ENCODE results near the gene CUBN.

Gene CUBN

GRCh38 chr10:17005621-17006566 lies 123.7 kb downstream of the CUBN start:
- no peak for DNase-seq

- DNase-seq, result no peak
These were observed 124.7 kb downstream of the CUBN start for GRCh38 chr10:17004801-17005380.

- DNase-seq, result no peak
These were observed 125.8 kb downstream of the CUBN start for GRCh38 chr10:17003651-17004286.

- no peak for DNase-seq
These were observed 126.5 kb downstream of the CUBN start for GRCh38 chr10:17003151-17003550.

- DNase-seq, result no peak
These were observed 127.5 kb downstream of the CUBN start for GRCh38 chr10:17001961-17002749.

GRCh38 chr10:17001297-17001744 lies 128.3 kb downstream of the CUBN start:
- DNase-seq, result no peak

- no peak for DNase-seq
These were observed 129.8 kb downstream of the CUBN start for GRCh38 chr10:16999665-17000451.

GRCh38 chr10:16996530-16996964 lies 133.1 kb downstream of the CUBN start:
- DNase-seq, result no peak

GRCh38 chr10:16995867-16996529 lies 133.6 kb downstream of the CUBN start:
- no peak for DNase-seq

- DNase-seq, result no peak
These were observed 136.4 kb downstream of the CUBN start for GRCh38 chr10:16993186-16993585.

GRCh38 chr10:16992611-16993119 lies 136.9 kb downstream of the CUBN start:
- no peak for DNase-seq

- no peak for DNase-seq
These were observed 138.6 kb downstream of the CUBN start for GRCh38 chr10:16991011-16991410.

GRCh38 chr10:16989826-16990293 lies 139.8 kb downstream of the CUBN start:
- no peak for DNase-seq

GRCh38 chr10:16988900-16989299 lies 140.7 kb downstream of the CUBN start:
- no peak for DNase-seq

- DNase-seq, result no peak
These were observed 141.5 kb downstream of the CUBN start for GRCh38 chr10:16987976-16988610.

- no peak for DNase-seq
These were observed 142.4 kb downstream of the CUBN start for GRCh38 chr10:16987206-16987621.

- DNase-seq, result no peak
These were observed 143.0 kb downstream of the CUBN start for GRCh38 chr10:16986406-16987205.

GRCh38 chr10:16986082-16986405 lies 143.6 kb downstream of the CUBN start:
- no peak for DNase-seq

- no peak for DNase-seq
These were observed 145.4 kb downstream of the CUBN start for GRCh38 chr10:16984242-16984641.

- DNase-seq, result no peak
These were observed 152.8 kb downstream of the CUBN start for GRCh38 chr10:16976803-16977202.
